ENCODE results near the gene CACNA1B.

- TF ChIP-seq MAX (IDR thresholded peaks at IDR 0.05) (no peak), REST (IDR thresholded peaks at IDR 0.05; ENCODE audit: low read depth) (no peak), CREB1 (IDR thresholded peaks at IDR 0.05; ENCODE audit: low read depth) (no peak)
Observed at GRCh38 chr9:138074516-138074915, 196.9 kb downstream of the CACNA1B start.

All from Ishikawa (cell line).